ENCODE data around the gene REELD1. TPM values are rescaled to one million over a fixed set of nuclear protein-coding genes. Genes with fewer than 3 reads are reported as not detected.

The REELD1 gene
- total RNA-seq, 1 donor from 2014 or later, result not detected

GRCh38 chr4:146256328-146256727 is 42.0 kb downstream of the REELD1 start:
- Histone ChIP-seq H3K27ac (ENCODE audit: low read depth, low read length) (no peak overlapping the region), H3K9me3 (ENCODE audit: control insufficient read depth in 3 of 3, low read length in 3 of 3) (no peaks in the 10 kb centered on the region), H3K36me3 (ENCODE audit: control insufficient read depth in 3 of 3, insufficient read depth in 3 of 3, low read length in 3 of 3) (peaks cover 0 to 4% (median 0%) of the 10 kb centered on the region in 3 donors), H3K4me3 (ENCODE audit: low read length in 3 of 3) (no peak overlapping the region), H3K27me3 (ENCODE audit: control insufficient read depth in 3 of 3, insufficient read depth in 3 of 3, low read length in 3 of 3) (no peaks in the 10 kb centered on the region), H3K9ac (ENCODE audit: low read depth in 1 of 3, low read length in 3 of 3) (no peak overlapping the region), H3K4me1 (ENCODE audit: control insufficient read depth in 3 of 3, insufficient read depth in 3 of 3, low read length in 3 of 3) (no peaks in the 10 kb centered on the region)

GRCh38 chr4:146257511-146257910 is 43.2 kb downstream of the REELD1 start:
- no peak overlapping the region for H3K4me3 ChIP-seq (ENCODE audit: low read length in 3 of 3)
- H3K4me1 ChIP-seq (ENCODE audit: control insufficient read depth in 3 of 3, insufficient read depth in 3 of 3, low read length in 3 of 3), result no peaks in the 10 kb centered on the region

GRCh38 chr4:146260521-146260920 is 46.2 kb downstream of the REELD1 start:
- Histone ChIP-seq H3K4me3 (ENCODE audit: low read length in 3 of 3) (no peak overlapping the region), H3K36me3 (ENCODE audit: control insufficient read depth in 3 of 3, insufficient read depth in 3 of 3, low read length in 3 of 3) (peaks cover 0 to 4% (median 0%) of the 10 kb centered on the region in 3 donors), H3K4me1 (ENCODE audit: control insufficient read depth in 3 of 3, insufficient read depth in 3 of 3, low read length in 3 of 3) (peaks cover 0 to 9% (median 0%) of the 10 kb centered on the region in 3 donors), H3K9ac (ENCODE audit: low read depth in 1 of 3, low read length in 3 of 3) (no peak overlapping the region), H3K27me3 (ENCODE audit: control insufficient read depth in 3 of 3, insufficient read depth in 3 of 3, low read length in 3 of 3) (no peaks in the 10 kb centered on the region), H3K9me3 (ENCODE audit: control insufficient read depth in 3 of 3, low read length in 3 of 3) (no peaks in the 10 kb centered on the region), H3K27ac (ENCODE audit: low read depth, low read length) (no peak overlapping the region)

More at GRCh38 chr4:146257511-146257910, 43.2 kb downstream of the REELD1 start:
- Histone ChIP-seq H3K9me3 (ENCODE audit: control insufficient read depth in 3 of 3, low read length in 3 of 3) (no peaks in the 10 kb centered on the region), H3K9ac (ENCODE audit: low read depth in 1 of 3, low read length in 3 of 3) (no peak overlapping the region), H3K36me3 (ENCODE audit: control insufficient read depth in 3 of 3, insufficient read depth in 3 of 3, low read length in 3 of 3) (peaks cover 0 to 4% (median 0%) of the 10 kb centered on the region in 3 donors), H3K27me3 (ENCODE audit: control insufficient read depth in 3 of 3, insufficient read depth in 3 of 3, low read length in 3 of 3) (no peaks in the 10 kb centered on the region), H3K27ac (ENCODE audit: low read depth, low read length) (no peak overlapping the region)

- Histone ChIP-seq H3K36me3 (ENCODE audit: control insufficient read depth in 3 of 3, insufficient read depth in 3 of 3, low read length in 3 of 3) (peaks cover 0 to 4% (median 0%) of the 10 kb centered on the region in 3 donors), H3K27me3 (ENCODE audit: control insufficient read depth in 3 of 3, insufficient read depth in 3 of 3, low read length in 3 of 3) (no peaks in the 10 kb centered on the region), H3K27ac (ENCODE audit: low read depth, low read length) (no peak overlapping the region)
These were observed 46.7 kb downstream of the REELD1 start for GRCh38 chr4:146261041-146261440.

GRCh38 chr4:146263793-146264192 is 49.5 kb downstream of the REELD1 start:
- H3K36me3 ChIP-seq (ENCODE audit: control insufficient read depth in 3 of 3, insufficient read depth in 3 of 3, low read length in 3 of 3), result no peaks in the 10 kb centered on the region
- no peaks in the 10 kb centered on the region for H3K9me3 ChIP-seq (ENCODE audit: control insufficient read depth in 3 of 3, low read length in 3 of 3)
- H3K4me3 ChIP-seq (ENCODE audit: low read length in 3 of 3), result no peak overlapping the region
- peaks cover 0 to 9% (median 0%) of the 10 kb centered on the region in 3 donors for H3K4me1 ChIP-seq (ENCODE audit: control insufficient read depth in 3 of 3, insufficient read depth in 3 of 3, low read length in 3 of 3)
- no peak overlapping the region for H3K27ac ChIP-seq (ENCODE audit: low read depth, low read length)
- H3K9ac ChIP-seq (ENCODE audit: low read depth in 1 of 3, low read length in 3 of 3), result no peak overlapping the region
- no peaks in the 10 kb centered on the region for H3K27me3 ChIP-seq (ENCODE audit: control insufficient read depth in 3 of 3, insufficient read depth in 3 of 3, low read length in 3 of 3)

More at GRCh38 chr4:146261041-146261440, 46.7 kb downstream of the REELD1 start:
- Histone ChIP-seq H3K4me3 (ENCODE audit: low read length in 3 of 3) (no peak overlapping the region), H3K4me1 (ENCODE audit: control insufficient read depth in 3 of 3, insufficient read depth in 3 of 3, low read length in 3 of 3) (peaks cover 0 to 9% (median 0%) of the 10 kb centered on the region in 3 donors), H3K9ac (ENCODE audit: low read depth in 1 of 3, low read length in 3 of 3) (no peak overlapping the region), H3K9me3 (ENCODE audit: control insufficient read depth in 3 of 3, low read length in 3 of 3) (no peaks in the 10 kb centered on the region)

- H3K9ac ChIP-seq (ENCODE audit: low read depth in 1 of 3, low read length in 3 of 3), result no peak overlapping the region
- H3K4me3 ChIP-seq (ENCODE audit: low read length in 3 of 3), result no peak overlapping the region
- H3K4me1 ChIP-seq (ENCODE audit: control insufficient read depth in 3 of 3, insufficient read depth in 3 of 3, low read length in 3 of 3), result peaks cover 0 to 9% (median 0%) of the 10 kb centered on the region in 3 donors
- H3K36me3 ChIP-seq (ENCODE audit: control insufficient read depth in 3 of 3, insufficient read depth in 3 of 3, low read length in 3 of 3), result no peaks in the 10 kb centered on the region
- no peak overlapping the region for H3K27ac ChIP-seq (ENCODE audit: low read depth, low read length)
- no peaks in the 10 kb centered on the region for H3K27me3 ChIP-seq (ENCODE audit: control insufficient read depth in 3 of 3, insufficient read depth in 3 of 3, low read length in 3 of 3)
- H3K9me3 ChIP-seq (ENCODE audit: control insufficient read depth in 3 of 3, low read length in 3 of 3), result no peaks in the 10 kb centered on the region
These were observed 51.7 kb downstream of the REELD1 start for GRCh38 chr4:146265950-146266490.

GRCh38 chr4:146267826-146268225 is 53.5 kb downstream of the REELD1 start:
- H3K4me1 ChIP-seq (ENCODE audit: control insufficient read depth in 3 of 3, insufficient read depth in 3 of 3, low read length in 3 of 3), result peaks cover 0 to 9% (median 0%) of the 10 kb centered on the region in 3 donors
- H3K4me3 ChIP-seq (ENCODE audit: low read length in 3 of 3), result no peak overlapping the region
- H3K27me3 ChIP-seq (ENCODE audit: control insufficient read depth in 3 of 3, insufficient read depth in 3 of 3, low read length in 3 of 3), result no peaks in the 10 kb centered on the region
- H3K9me3 ChIP-seq (ENCODE audit: control insufficient read depth in 3 of 3, low read length in 3 of 3), result no peaks in the 10 kb centered on the region
- no peak overlapping the region for H3K27ac ChIP-seq (ENCODE audit: low read depth, low read length)
- H3K36me3 ChIP-seq (ENCODE audit: control insufficient read depth in 3 of 3, insufficient read depth in 3 of 3, low read length in 3 of 3), result no peaks in the 10 kb centered on the region
- H3K9ac ChIP-seq (ENCODE audit: low read depth in 1 of 3, low read length in 3 of 3), result no peak overlapping the region

GRCh38 chr4:146269228-146269653 is 54.9 kb downstream of the REELD1 start:
- Histone ChIP-seq H3K4me1 (ENCODE audit: control insufficient read depth in 3 of 3, insufficient read depth in 3 of 3, low read length in 3 of 3) (peaks cover 0 to 9% (median 0%) of the 10 kb centered on the region in 3 donors), H3K27ac (ENCODE audit: low read depth, low read length) (no peak overlapping the region), H3K36me3 (ENCODE audit: control insufficient read depth in 3 of 3, insufficient read depth in 3 of 3, low read length in 3 of 3) (no peaks in the 10 kb centered on the region)

GRCh38 chr4:146271466-146271865 is 57.1 kb downstream of the REELD1 start:
- H3K36me3 ChIP-seq (ENCODE audit: control insufficient read depth in 3 of 3, insufficient read depth in 3 of 3, low read length in 3 of 3), result no peaks in the 10 kb centered on the region
- H3K9me3 ChIP-seq (ENCODE audit: control insufficient read depth in 3 of 3, low read length in 3 of 3), result no peaks in the 10 kb centered on the region
- no peaks in the 10 kb centered on the region for H3K4me1 ChIP-seq (ENCODE audit: control insufficient read depth in 3 of 3, insufficient read depth in 3 of 3, low read length in 3 of 3)
- no peaks in the 10 kb centered on the region for H3K27me3 ChIP-seq (ENCODE audit: control insufficient read depth in 3 of 3, insufficient read depth in 3 of 3, low read length in 3 of 3)
- H3K27ac ChIP-seq (ENCODE audit: low read depth, low read length), result no peak overlapping the region
- H3K9ac ChIP-seq (ENCODE audit: low read depth in 1 of 3, low read length in 3 of 3), result no peak overlapping the region
- H3K4me3 ChIP-seq (ENCODE audit: low read length in 3 of 3), result no peak overlapping the region

More at GRCh38 chr4:146269228-146269653, 54.9 kb downstream of the REELD1 start:
- no peaks in the 10 kb centered on the region for H3K9me3 ChIP-seq (ENCODE audit: control insufficient read depth in 3 of 3, low read length in 3 of 3)
- no peaks in the 10 kb centered on the region for H3K27me3 ChIP-seq (ENCODE audit: control insufficient read depth in 3 of 3, insufficient read depth in 3 of 3, low read length in 3 of 3)
- H3K9ac ChIP-seq (ENCODE audit: low read depth in 1 of 3, low read length in 3 of 3), result no peak overlapping the region
- H3K4me3 ChIP-seq (ENCODE audit: low read length in 3 of 3), result no peak overlapping the region

GRCh38 chr4:146273204-146273901 is 59.0 kb downstream of the REELD1 start:
- Histone ChIP-seq H3K9ac (ENCODE audit: low read depth in 1 of 3, low read length in 3 of 3) (no peak overlapping the region), H3K27me3 (ENCODE audit: control insufficient read depth in 3 of 3, insufficient read depth in 3 of 3, low read length in 3 of 3) (no peaks in the 10 kb centered on the region), H3K4me3 (ENCODE audit: low read length in 3 of 3) (no peak overlapping the region), H3K4me1 (ENCODE audit: control insufficient read depth in 3 of 3, insufficient read depth in 3 of 3, low read length in 3 of 3) (no peaks in the 10 kb centered on the region), H3K9me3 (ENCODE audit: control insufficient read depth in 3 of 3, low read length in 3 of 3) (no peaks in the 10 kb centered on the region), H3K27ac (ENCODE audit: low read depth, low read length) (no peak overlapping the region), H3K36me3 (ENCODE audit: control insufficient read depth in 3 of 3, insufficient read depth in 3 of 3, low read length in 3 of 3) (no peaks in the 10 kb centered on the region)

Measured in skeletal muscle tissue (tissue), 4 donors.